ENCODE measurements around the gene ISG20.

ISG20 gene

DNA sequence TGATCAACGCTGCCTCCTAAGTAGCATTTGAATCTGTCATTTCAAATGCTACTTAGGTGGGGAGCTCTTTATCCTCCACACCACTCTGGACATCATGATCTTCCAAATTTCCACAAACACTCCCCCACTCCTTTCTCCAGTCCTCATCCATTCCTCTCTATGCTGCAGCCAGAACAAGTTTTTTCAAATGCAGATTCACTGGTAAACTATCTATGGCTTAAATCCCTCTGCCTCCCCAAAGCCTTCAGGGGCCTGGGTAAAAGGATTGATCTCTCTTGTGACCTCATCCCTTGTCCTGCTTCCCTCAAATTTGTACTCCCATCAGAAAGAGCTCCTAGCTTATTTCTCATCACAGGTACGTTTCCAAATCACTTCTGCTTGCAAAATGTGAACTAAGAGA is 19.0 kb upstream of the ISG20 start:
- TF ChIP-seq, protein P1, sequence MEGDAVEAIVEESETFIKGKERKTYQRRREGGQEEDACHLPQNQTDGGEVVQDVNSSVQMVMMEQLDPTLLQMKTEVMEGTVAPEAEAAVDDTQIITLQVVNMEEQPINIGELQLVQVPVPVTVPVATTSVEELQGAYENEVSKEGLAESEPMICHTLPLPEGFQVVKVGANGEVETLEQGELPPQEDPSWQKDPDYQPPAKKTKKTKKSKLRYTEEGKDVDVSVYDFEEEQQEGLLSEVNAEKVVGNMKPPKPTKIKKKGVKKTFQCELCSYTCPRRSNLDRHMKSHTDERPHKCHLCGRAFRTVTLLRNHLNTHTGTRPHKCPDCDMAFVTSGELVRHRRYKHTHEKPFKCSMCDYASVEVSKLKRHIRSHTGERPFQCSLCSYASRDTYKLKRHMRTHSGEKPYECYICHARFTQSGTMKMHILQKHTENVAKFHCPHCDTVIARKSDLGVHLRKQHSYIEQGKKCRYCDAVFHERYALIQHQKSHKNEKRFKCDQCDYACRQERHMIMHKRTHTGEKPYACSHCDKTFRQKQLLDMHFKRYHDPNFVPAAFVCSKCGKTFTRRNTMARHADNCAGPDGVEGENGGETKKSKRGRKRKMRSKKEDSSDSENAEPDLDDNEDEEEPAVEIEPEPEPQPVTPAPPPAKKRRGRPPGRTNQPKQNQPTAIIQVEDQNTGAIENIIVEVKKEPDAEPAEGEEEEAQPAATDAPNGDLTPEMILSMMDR (IDR thresholded peaks at IDR 0.05; ENCODE audit: low read depth, low read length, missing control alignments): no peak
- DNase-seq (ENCODE audit: low read depth): no peak
- H3K4me3 ChIP-seq (ENCODE audit: low read depth, low read length): no peak overlapping the region

DNA sequence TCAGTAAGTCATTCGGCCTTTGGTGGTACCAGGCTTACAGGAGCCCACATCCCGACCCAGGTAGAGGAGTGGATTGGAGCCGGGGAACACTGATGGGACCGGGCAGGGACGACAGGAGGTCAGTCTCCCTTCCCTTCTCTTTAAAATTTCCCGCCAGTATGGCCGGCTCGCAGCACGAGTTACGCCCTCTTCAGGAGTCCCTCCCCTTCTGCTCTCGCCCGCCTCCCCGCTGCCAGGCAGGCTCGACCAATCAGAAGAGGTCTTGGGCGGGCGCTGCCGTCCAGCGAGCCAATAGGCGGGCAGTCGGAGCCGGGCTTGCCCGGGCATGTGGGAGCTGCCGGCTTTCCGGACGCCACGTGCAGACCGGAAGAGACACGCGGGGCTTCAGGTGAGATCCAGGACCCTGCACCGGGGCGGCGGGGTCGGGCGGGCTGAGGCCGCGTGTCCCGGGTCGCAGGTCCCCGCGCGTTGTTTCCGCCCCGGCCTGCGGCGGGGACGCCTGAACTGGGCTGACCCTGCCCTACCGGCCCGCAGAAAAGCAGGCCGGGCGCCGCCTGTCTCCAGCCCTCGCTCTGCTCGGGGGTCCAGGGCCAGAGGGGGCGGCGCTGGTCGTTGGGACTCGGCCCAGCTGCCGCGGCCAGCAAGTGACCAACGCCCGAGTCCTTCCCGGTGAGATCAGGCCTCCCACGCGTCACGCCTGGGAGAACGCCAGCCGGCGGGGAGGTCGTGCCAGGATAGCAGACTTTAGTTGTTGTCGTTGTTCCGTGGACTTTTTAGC is 17.6 kb upstream of the ISG20 start, which contains the start of gene AEN:
TSS of gene AEN (plus strand) at position 346 of the 778 bp plus-strand sequence. CDS start 4,870 bp downstream, outside the sequence.
- peak within 1 kb of the TSS; percentile 76 for H3K4me3 ChIP-seq (ENCODE audit: low read depth, low read length)
- TF ChIP-seq, protein P1 (IDR thresholded peaks at IDR 0.05; ENCODE audit: low read depth, low read length, missing control alignments): no peak
- DNase-seq (ENCODE audit: low read depth): peak; percentile 86

DNA sequence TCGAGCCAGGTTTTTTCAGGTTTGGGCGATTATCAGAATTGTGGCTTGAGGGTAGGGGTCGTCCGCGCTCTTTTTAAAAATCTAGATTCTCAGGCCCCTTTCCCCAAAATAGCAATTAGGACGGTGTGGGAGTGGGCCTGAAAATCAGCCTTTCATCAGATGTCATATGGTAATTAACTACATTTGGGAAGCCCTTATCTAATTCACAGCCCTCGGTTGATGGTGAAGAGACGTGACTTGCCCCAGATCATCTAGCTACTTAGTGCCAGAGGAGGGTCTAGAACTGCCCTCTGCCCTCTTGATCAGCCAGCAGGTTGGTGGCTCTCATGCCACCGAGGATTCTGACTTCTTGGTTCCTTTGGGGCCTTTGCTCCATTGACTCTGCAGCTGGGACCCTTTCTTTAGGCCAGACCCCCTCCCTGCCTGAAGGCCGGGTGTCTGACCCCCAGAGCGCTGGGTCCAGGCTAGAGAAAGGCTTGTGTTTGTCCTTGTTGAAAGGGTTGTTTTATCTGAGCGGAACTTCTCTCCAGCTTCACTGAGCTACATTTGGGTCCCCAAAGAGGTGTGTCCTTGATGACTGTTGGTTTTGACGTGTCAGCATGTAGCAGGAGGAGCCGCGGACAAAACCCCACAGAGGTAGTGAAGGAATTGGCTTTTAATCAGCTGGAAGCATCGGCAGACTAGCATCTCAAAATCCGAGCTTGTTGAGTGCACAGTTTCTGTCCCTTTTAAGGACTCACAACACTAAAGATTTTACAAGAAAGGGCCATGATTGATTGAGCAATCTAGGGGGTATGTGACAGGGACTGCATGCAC is 16.8 kb upstream of the ISG20 start:
- TF ChIP-seq, protein P1 (IDR thresholded peaks at IDR 0.05; ENCODE audit: low read depth, low read length, missing control alignments): no peak
- peak overlapping the region; percentile 76 for H3K4me3 ChIP-seq (ENCODE audit: low read depth, low read length)
- DNase-seq (ENCODE audit: low read depth): no peak

DNA sequence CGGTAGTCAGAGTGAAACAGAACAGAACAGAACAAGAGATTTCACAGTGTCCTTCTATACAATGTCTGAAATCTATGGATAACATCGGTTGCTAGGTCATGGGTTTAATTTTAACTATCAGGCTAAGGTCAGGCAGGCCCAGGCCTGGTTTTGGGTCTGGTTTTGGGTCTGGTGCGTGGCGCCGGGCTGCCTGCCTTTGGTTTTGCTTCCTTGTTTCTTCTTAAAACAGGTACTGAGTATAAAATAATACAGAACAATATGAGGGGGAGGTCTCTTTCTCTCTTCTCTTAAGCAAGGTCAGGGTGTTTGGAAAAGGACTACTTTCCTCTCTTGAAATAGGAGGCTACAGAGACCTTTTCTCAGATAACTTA is 16.2 kb upstream of the ISG20 start:
- H3K4me3 ChIP-seq (ENCODE audit: low read depth, low read length): peak overlapping the region; percentile 76
- DNase-seq (ENCODE audit: low read depth): no peak
- TF ChIP-seq, protein P1 (IDR thresholded peaks at IDR 0.05; ENCODE audit: low read depth, low read length, missing control alignments): no peak

DNA sequence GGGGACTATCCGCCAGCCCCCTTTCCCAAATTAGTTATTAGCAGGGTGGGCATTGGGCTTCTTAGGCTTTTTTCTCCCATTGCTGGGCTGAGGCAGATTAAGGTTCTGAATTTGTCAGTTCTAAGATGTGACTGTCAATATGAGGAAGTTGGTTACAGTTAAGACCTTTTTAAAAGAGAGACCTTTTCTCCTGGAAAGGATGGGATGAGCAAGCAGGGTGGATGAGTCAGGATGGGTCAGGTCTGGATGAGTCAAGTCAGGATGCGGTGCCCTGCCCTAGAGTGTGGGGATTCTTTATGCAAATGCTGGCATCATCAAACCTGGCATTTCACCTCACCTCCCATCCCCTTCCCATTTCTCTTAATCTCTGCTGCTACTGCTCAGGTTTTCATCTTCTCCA is 15.8 kb upstream of the ISG20 start:
- peak overlapping the region; percentile 76 for H3K4me3 ChIP-seq (ENCODE audit: low read depth, low read length)
- TF ChIP-seq, protein P1 (IDR thresholded peaks at IDR 0.05; ENCODE audit: low read depth, low read length, missing control alignments): no peak
- DNase-seq (ENCODE audit: low read depth): peak; percentile 43

DNA sequence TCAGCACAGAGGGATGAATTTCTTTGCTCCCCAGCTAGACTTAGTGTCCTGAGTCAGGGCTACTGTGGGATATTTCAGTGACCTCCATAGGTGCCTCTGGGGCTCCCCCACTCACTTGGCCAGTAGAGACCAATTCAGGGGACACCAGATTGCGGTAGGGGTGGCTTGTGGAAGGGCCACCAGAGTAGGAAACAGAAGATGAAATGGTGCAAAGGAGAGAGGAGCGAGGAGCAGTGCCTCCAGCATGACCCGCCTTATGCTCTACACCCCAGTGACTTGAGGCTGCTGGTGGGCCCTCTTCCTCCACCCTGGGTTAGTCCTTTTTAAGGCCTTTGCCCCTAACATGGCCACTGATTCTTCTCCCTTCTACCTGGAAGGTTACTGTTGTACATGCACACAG is 15.2 kb upstream of the ISG20 start:
- H3K4me3 ChIP-seq (ENCODE audit: low read depth, low read length): peak overlapping the region; percentile 76
- TF ChIP-seq, protein P1 (IDR thresholded peaks at IDR 0.05; ENCODE audit: low read depth, low read length, missing control alignments): no peak
- DNase-seq (ENCODE audit: low read depth): no peak

Data from GM12864 (cell line).